Chondrocyte (in vitro differentiated cells): ENCODE data around the gene SLC4A4. TPM values are rescaled to one million over a fixed set of nuclear protein-coding genes. Genes with fewer than 3 reads are reported as not detected.

Source experiments
- DNase-seq: peaks from one replicate; pipeline ENCODE4 v3.0.0; 2021; ENCODE audit warnings: mixed read lengths, low spot score
- H3K27ac Mint-ChIP-seq: one replicate; pipeline ENCODE4 v1.8.0; 2021; ENCODE audit warnings: mild to moderate bottlenecking, moderate library complexity, mixed read lengths; ENCODE audit not compliant: unreplicated experiment
- H3K27me3 Mint-ChIP-seq: 2 replicates; pipeline ENCODE4 v1.8.0; 2021; ENCODE audit warnings: low read depth, mixed read lengths
- H3K36me3 Mint-ChIP-seq: 2 replicates; pipeline ENCODE4 v1.8.0; 2021; ENCODE audit warnings: low read depth, mixed read lengths
- H3K4me1 Mint-ChIP-seq: 2 replicates; pipeline ENCODE4 v1.8.0; 2021; ENCODE audit warnings: low read depth, mild to moderate bottlenecking, mixed read lengths
- H3K4me3 Mint-ChIP-seq: one replicate; pipeline ENCODE4 v1.8.0; 2021; ENCODE audit warnings: mild to moderate bottlenecking, moderate library complexity, mixed read lengths; ENCODE audit not compliant: unreplicated experiment
- H3K9me3 Mint-ChIP-seq: 2 replicates; pipeline ENCODE4 v1.8.0; 2021; ENCODE audit warnings: low read depth, mixed read lengths
- CTCF ChIP-seq: fragments of 200-600 bp; sonication (generic); IDR thresholded peaks from 2 replicates; pipeline ENCODE4 v1.5.0; 2021; ENCODE audit warnings: antibody characterized with exemption, mild to moderate bottlenecking, moderate library complexity
- total RNA-seq: library from RNA; stranded (reverse); gene quantifications from 3 replicates; pipeline ENCODE4 v1.2.1, GENCODE V29; 2021

The SLC4A4 gene
- total RNA-seq, 1 donor from 2014 or later: 12.8 TPM

GRCh38 chr4:71558248-71558647 lies 219.4 kb downstream of the SLC4A4 start:
- TF ChIP-seq CTCF: no peak
- no peak for DNase-seq
- Mint-ChIP-seq H3K4me3 (no peak overlapping the region), H3K9me3 (no peaks in the 10 kb centered on the region), H3K27me3 (peaks cover 1% of the 10 kb centered on the region), H3K27ac (no peak overlapping the region), H3K4me1 (peaks cover 14% of the 10 kb centered on the region), H3K36me3 (peaks cover 3% of the 10 kb centered on the region)

- TF ChIP-seq CTCF: no peak
- Mint-ChIP-seq H3K36me3 (peaks cover 5% of the 10 kb centered on the region), H3K4me3 (no peak overlapping the region), H3K4me1 (peaks cover 21% of the 10 kb centered on the region), H3K9me3 (no peaks in the 10 kb centered on the region), H3K27ac (peak overlapping the region; percentile 81), H3K27me3 (peaks cover 1% of the 10 kb centered on the region)
- DNase-seq: no peak
Measured at GRCh38 chr4:71559957-71560571, 221.2 kb downstream of the SLC4A4 start.

GRCh38 chr4:71564775-71565174 lies 226.0 kb downstream of the SLC4A4 start:
- Mint-ChIP-seq H3K4me1 (peaks cover 41% of the 10 kb centered on the region), H3K27me3 (peaks cover 3% of the 10 kb centered on the region), H3K4me3 (no peak overlapping the region), H3K9me3 (no peaks in the 10 kb centered on the region), H3K36me3 (peaks cover 8% of the 10 kb centered on the region), H3K27ac (no peak overlapping the region)
- no peak for DNase-seq
- no peak for TF ChIP-seq CTCF

GRCh38 chr4:71566856-71567255 lies 228.0 kb downstream of the SLC4A4 start:
- peaks cover 8% of the 10 kb centered on the region for H3K36me3 Mint-ChIP-seq
- H3K27ac Mint-ChIP-seq: no peak overlapping the region
- peaks cover 3% of the 10 kb centered on the region for H3K27me3 Mint-ChIP-seq
- no peak for TF ChIP-seq CTCF
- peaks cover 29% of the 10 kb centered on the region for H3K4me1 Mint-ChIP-seq
- no peak overlapping the region for H3K4me3 Mint-ChIP-seq
- no peak for DNase-seq
- H3K9me3 Mint-ChIP-seq: no peaks in the 10 kb centered on the region

- DNase-seq: no peak
- Mint-ChIP-seq H3K4me3 (no peak overlapping the region), H3K9me3 (peaks cover 2% of the 10 kb centered on the region), H3K27ac (no peak overlapping the region), H3K27me3 (peaks cover 3% of the 10 kb centered on the region), H3K4me1 (peaks cover 29% of the 10 kb centered on the region), H3K36me3 (peaks cover 6% of the 10 kb centered on the region)
- no peak for TF ChIP-seq CTCF
Measured at GRCh38 chr4:71568131-71568530, 229.3 kb downstream of the SLC4A4 start.
